GM12873 (cell line): ENCODE data around the gene CCDC124.

ENCODE experiments used
- CTCF ChIP-seq: IDR thresholded peaks from 2 replicates; pipeline ENCODE4 v1.5.1; 2012; ENCODE audit warnings: low read depth, mild to moderate bottlenecking, moderate library complexity, low read length, control low read depth; ENCODE audit not compliant: insufficient read depth; ENCODE audit errors: missing control alignments

CCDC124 gene

GRCh38 chr19:17975032-17975431, 42.2 kb downstream of the CCDC124 start:
- no peak for TF ChIP-seq CTCF

GRCh38 chr19:17977021-17977420, 44.2 kb downstream of the CCDC124 start:
- TF ChIP-seq CTCF, result no peak

- TF ChIP-seq CTCF, result no peak
Observed at GRCh38 chr19:17977488-17977887, 44.7 kb downstream of the CCDC124 start.

- TF ChIP-seq CTCF, result no peak
Observed at GRCh38 chr19:17981611-17982010, 48.8 kb downstream of the CCDC124 start.

- no peak for TF ChIP-seq CTCF
Observed at GRCh38 chr19:17982430-17982829, 49.6 kb downstream of the CCDC124 start.

GRCh38 chr19:17985037-17985818, 52.4 kb downstream of the CCDC124 start:
- TF ChIP-seq CTCF, result no peak

- TF ChIP-seq CTCF, result no peak
Observed at GRCh38 chr19:17988161-17988560, 55.3 kb downstream of the CCDC124 start.
